Measurements from ENCODE around the gene SDCCAG8. TPM values are rescaled to one million over a fixed set of nuclear protein-coding genes. Genes with fewer than 3 reads are reported as not detected.

SDCCAG8 gene
- polyA plus RNA-seq, 3 donors: 33.2 to 34.4 (median 33.4) TPM

DNA sequence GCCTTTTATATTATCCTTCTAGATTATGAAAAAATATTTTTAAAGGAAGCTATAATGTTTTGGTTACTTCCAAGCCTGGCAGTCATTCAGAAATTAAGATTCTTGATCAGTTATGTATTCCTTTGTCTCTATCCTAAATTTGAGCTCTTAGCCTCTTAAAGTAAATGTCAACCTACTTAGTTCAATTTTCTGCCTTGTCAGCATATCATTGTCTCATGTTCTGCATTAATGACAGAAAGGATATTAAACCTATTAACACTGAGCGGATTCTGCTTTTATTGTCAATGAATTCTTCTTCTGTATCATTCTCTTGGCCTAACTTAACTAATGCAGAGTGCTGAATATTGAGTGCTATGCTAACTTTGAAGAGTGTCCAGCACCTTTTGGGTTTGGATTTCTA, 56.0 kb downstream of the SDCCAG8 start:
- no peak overlapping the region for H3K4me3 Mint-ChIP-seq
- no CpG with 5 or more reads among the region's 1 CpG for WGBS (ENCODE audit: insufficient coverage)
- Histone ChIP-seq H2AFZ (ENCODE audit: insufficient read depth, low read depth, low read length, poor library complexity, severe bottlenecking) (no peak overlapping the region), H3K79me2 (ENCODE audit: insufficient read depth, low read length) (no peaks in the 10 kb centered on the region), H3K9me3 (replicated peaks in 1 of 2; ENCODE audit: control insufficient read depth in 1 of 2, insufficient read depth in 1 of 2, low read length in 2 of 2) (no peaks in the 10 kb centered on the region), H3K4me3 (replicated peaks in 1 of 3; ENCODE audit: low read depth in 2 of 3, low read length in 3 of 3) (no peak overlapping the region), H4K20me1 (ENCODE audit: insufficient read depth, low read length) (no peaks in the 10 kb centered on the region), H3K4me1 (ENCODE audit: control insufficient read depth in 1 of 2, insufficient read depth in 2 of 2, low read length in 2 of 2) (peaks cover 9 to 11% of the 10 kb centered on the region in 2 donors), H3K4me2 (replicated peaks; ENCODE audit: extremely low read depth, low read length, poor library complexity, severe bottlenecking) (no peak overlapping the region), H3K27me3 (ENCODE audit: control insufficient read depth in 2 of 2, insufficient read depth in 2 of 2, low read length in 2 of 2) (no peaks in the 10 kb centered on the region), H3K9ac (ENCODE audit: insufficient read depth, low read length, poor library complexity, severe bottlenecking) (no peak overlapping the region), H3K36me3 (replicated peaks in 1 of 2; ENCODE audit: control insufficient read depth in 1 of 2, insufficient read depth in 2 of 2, low read length in 2 of 2) (peaks cover 7 to 40% of the 10 kb centered on the region in 2 donors), H3K27ac (ENCODE audit: low read depth in 1 of 2, low read length in 2 of 2) (peak overlapping the region in 1 of 2 donors; percentile 28)
- no peak for DNase-seq
- H3K27me3 Mint-ChIP-seq (ENCODE audit: low read depth in 3 of 3): no peaks in the 10 kb centered on the region
- H3K4me1 Mint-ChIP-seq: peaks cover 10% of the 10 kb centered on the region
- H3K27ac Mint-ChIP-seq: peak overlapping the region in 1 of 7 donors; percentile 13
- intact Hi-C loops (cut with micrococcal nuclease): no loop called here
- peaks cover 43 to 45% of the 10 kb centered on the region in 2 donors for H3K36me3 Mint-ChIP-seq
- H3K9me3 Mint-ChIP-seq: peaks cover 0 to 2% (median 0%) of the 10 kb centered on the region in 7 donors
- TF ChIP-seq, protein P1, sequence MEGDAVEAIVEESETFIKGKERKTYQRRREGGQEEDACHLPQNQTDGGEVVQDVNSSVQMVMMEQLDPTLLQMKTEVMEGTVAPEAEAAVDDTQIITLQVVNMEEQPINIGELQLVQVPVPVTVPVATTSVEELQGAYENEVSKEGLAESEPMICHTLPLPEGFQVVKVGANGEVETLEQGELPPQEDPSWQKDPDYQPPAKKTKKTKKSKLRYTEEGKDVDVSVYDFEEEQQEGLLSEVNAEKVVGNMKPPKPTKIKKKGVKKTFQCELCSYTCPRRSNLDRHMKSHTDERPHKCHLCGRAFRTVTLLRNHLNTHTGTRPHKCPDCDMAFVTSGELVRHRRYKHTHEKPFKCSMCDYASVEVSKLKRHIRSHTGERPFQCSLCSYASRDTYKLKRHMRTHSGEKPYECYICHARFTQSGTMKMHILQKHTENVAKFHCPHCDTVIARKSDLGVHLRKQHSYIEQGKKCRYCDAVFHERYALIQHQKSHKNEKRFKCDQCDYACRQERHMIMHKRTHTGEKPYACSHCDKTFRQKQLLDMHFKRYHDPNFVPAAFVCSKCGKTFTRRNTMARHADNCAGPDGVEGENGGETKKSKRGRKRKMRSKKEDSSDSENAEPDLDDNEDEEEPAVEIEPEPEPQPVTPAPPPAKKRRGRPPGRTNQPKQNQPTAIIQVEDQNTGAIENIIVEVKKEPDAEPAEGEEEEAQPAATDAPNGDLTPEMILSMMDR (IDR thresholded peaks at IDR 0.05): no peak

DNA sequence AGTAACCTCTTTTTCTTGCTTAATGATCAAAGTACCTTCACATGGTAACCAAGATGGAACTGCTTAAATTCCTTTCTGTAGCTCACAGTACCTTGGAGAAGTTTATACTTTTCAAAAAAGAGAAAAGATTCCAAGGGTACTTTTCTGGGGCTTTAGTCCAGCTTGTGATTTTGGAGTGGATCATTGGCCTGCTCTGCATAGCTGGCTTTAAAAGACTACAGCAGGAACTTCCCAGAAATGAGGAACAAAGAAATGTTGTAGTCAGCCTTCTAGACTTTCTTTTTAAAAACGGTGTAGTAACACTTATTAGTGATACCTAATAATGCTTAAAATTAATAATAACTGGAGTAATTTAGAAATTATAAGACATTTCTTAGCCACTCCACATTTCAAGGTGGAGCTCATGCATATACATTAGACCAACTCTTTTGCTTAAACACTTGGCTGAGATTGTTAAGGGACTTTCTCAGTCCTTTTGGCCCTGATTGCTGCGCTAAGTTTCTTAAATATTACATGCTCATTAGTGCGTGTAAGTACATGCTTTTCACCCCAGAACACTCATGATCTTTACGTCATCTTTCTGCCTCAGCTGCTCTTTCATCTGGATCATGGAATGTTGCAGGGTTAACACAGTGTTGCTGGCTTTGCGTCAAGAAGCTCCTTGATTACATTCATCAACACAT, 57.3 kb downstream of the SDCCAG8 start:
- peaks cover 15 to 46% of the 10 kb centered on the region in 2 donors for H3K36me3 ChIP-seq (replicated peaks in 1 of 2; ENCODE audit: control insufficient read depth in 1 of 2, insufficient read depth in 2 of 2, low read length in 2 of 2)
- no peaks in the 10 kb centered on the region for H3K79me2 ChIP-seq (ENCODE audit: insufficient read depth, low read length)
- no peaks in the 10 kb centered on the region for H3K27me3 Mint-ChIP-seq (ENCODE audit: low read depth in 3 of 3)
- no peak overlapping the region for H3K4me3 ChIP-seq (replicated peaks in 1 of 3; ENCODE audit: low read depth in 2 of 3, low read length in 3 of 3)
- H3K36me3 Mint-ChIP-seq: peaks cover 49% of the 10 kb centered on the region in 2 donors
- peaks cover 0 to 2% (median 0%) of the 10 kb centered on the region in 7 donors for H3K9me3 Mint-ChIP-seq
- H3K9ac ChIP-seq (ENCODE audit: insufficient read depth, low read length, poor library complexity, severe bottlenecking): no peak overlapping the region
- H4K20me1 ChIP-seq (ENCODE audit: insufficient read depth, low read length): no peaks in the 10 kb centered on the region
- DNase-seq: peak; percentile 22 to 65 (median 56)
- H2AFZ ChIP-seq (ENCODE audit: insufficient read depth, low read depth, low read length, poor library complexity, severe bottlenecking): no peak overlapping the region
- TF ChIP-seq, protein P1 (IDR thresholded peaks at IDR 0.05): no peak
- H3K9me3 ChIP-seq (replicated peaks in 1 of 2; ENCODE audit: control insufficient read depth in 1 of 2, insufficient read depth in 1 of 2, low read length in 2 of 2): no peaks in the 10 kb centered on the region
- H3K4me3 Mint-ChIP-seq: no peak overlapping the region
- intact Hi-C loops (cut with micrococcal nuclease): no loop called here
- H3K4me2 ChIP-seq (replicated peaks; ENCODE audit: extremely low read depth, low read length, poor library complexity, severe bottlenecking): no peak overlapping the region
- no peaks in the 10 kb centered on the region for H3K27me3 ChIP-seq (ENCODE audit: control insufficient read depth in 2 of 2, insufficient read depth in 2 of 2, low read length in 2 of 2)
- peak overlapping the region in 1 of 2 donors; percentile 76 for H3K27ac ChIP-seq (ENCODE audit: low read depth in 1 of 2, low read length in 2 of 2)
- H3K4me1 Mint-ChIP-seq: peaks cover 10% of the 10 kb centered on the region
- H3K27ac Mint-ChIP-seq: peak overlapping the region; percentile 25 to 79 (median 72)
- peaks cover 9 to 11% of the 10 kb centered on the region in 2 donors for H3K4me1 ChIP-seq (ENCODE audit: control insufficient read depth in 1 of 2, insufficient read depth in 2 of 2, low read length in 2 of 2)
- WGBS (ENCODE audit: insufficient coverage): 100% methylated on average over 3 of the region's 5 CpGs

Data from CD14-positive monocyte (primary cell).